HAP-1 (cell line): ENCODE measurements around the gene NXPH4.

Experiments
- DNase-seq, 2 experiments: peaks; one replicate each; pipeline ENCODE4 v3.0.0-alpha.2; 2016 to 2020; ENCODE audit warnings: low spot score in 2 of 2
- H3K27me3 ChIP-seq: fragments of 250-450 bp; sonication (Bioruptor Pico); 2 replicates; pipeline ENCODE4 v1.5.1; 2020; ENCODE audit warnings: low read depth, mild to moderate bottlenecking, moderate library complexity
- H3K36me3 ChIP-seq: fragments of 250-450 bp; sonication (Bioruptor Pico); replicated peaks from 2 replicates; pipeline ENCODE4 v1.5.1; 2020; ENCODE audit warnings: mild to moderate bottlenecking
- H3K4me1 ChIP-seq: fragments of 250-450 bp; sonication (Bioruptor Pico); 2 replicates; pipeline ENCODE4 v1.5.1; 2020; ENCODE audit warnings: mild to moderate bottlenecking
- H3K4me3 ChIP-seq: fragments of 250-450 bp; sonication (Bioruptor Pico); 2 replicates; pipeline ENCODE4 v1.5.1; 2020; ENCODE audit warnings: mild to moderate bottlenecking, moderate library complexity
- H3K9me3 ChIP-seq: fragments of 250-450 bp; sonication (Bioruptor Pico); 2 replicates; pipeline ENCODE4 v1.5.1; 2020; ENCODE audit warnings: mild to moderate bottlenecking, moderate library complexity
- in situ Hi-C: fragments of 300-500 bp; cut with MboI; formaldehyde crosslinking; loops from 3 replicates; pipeline ENCODE4 v1.14.3; 2020; ENCODE audit warnings: low sequenced_read_pairs, inconsistent platforms, mixed read lengths

Gene NXPH4

GRCh38 chr12:57190037-57190436 lies 26.6 kb upstream of the NXPH4 start:
- in situ Hi-C loops: no loop called here
- Histone ChIP-seq H3K36me3 (peaks cover 6% of the 10 kb centered on the region), H3K9me3 (no peaks in the 10 kb centered on the region), H3K4me1 (no peaks in the 10 kb centered on the region), H3K4me3 (no peak overlapping the region), H3K27me3 (no peaks in the 10 kb centered on the region)
- no peak for DNase-seq

- no peaks in the 10 kb centered on the region for H3K27me3 ChIP-seq
- no peak for DNase-seq
- in situ Hi-C loops: no loop called here
- peaks cover 6% of the 10 kb centered on the region for H3K36me3 ChIP-seq
- no peaks in the 10 kb centered on the region for H3K4me1 ChIP-seq
- H3K9me3 ChIP-seq: no peaks in the 10 kb centered on the region
- H3K4me3 ChIP-seq: no peak overlapping the region
Measured at GRCh38 chr12:57190821-57191220, 25.8 kb upstream of the NXPH4 start.

- Histone ChIP-seq H3K4me1 (no peaks in the 10 kb centered on the region), H3K4me3 (no peak overlapping the region), H3K27me3 (no peaks in the 10 kb centered on the region), H3K36me3 (peaks cover 4% of the 10 kb centered on the region), H3K9me3 (no peaks in the 10 kb centered on the region)
- in situ Hi-C loops: no loop called here
- DNase-seq: no peak
Measured at GRCh38 chr12:57191410-57191809, 25.2 kb upstream of the NXPH4 start.

GRCh38 chr12:57192920-57193319 lies 23.7 kb upstream of the NXPH4 start:
- in situ Hi-C loops: no loop called here
- Histone ChIP-seq H3K9me3 (no peaks in the 10 kb centered on the region), H3K36me3 (no peaks in the 10 kb centered on the region; the same call in none of the 2 replicates), H3K4me1 (no peaks in the 10 kb centered on the region), H3K27me3 (no peaks in the 10 kb centered on the region), H3K4me3 (no peak overlapping the region)
- DNase-seq: no peak

- no peak for DNase-seq
- Histone ChIP-seq H3K4me1 (no peaks in the 10 kb centered on the region), H3K4me3 (no peak overlapping the region), H3K27me3 (no peaks in the 10 kb centered on the region), H3K36me3 (peaks cover 4% of the 10 kb centered on the region), H3K9me3 (no peaks in the 10 kb centered on the region)
- in situ Hi-C loops: no loop called here
Measured at GRCh38 chr12:57193706-57194245, 22.8 kb upstream of the NXPH4 start.

GRCh38 chr12:57194253-57194652 lies 22.3 kb upstream of the NXPH4 start:
- peaks cover 4% of the 10 kb centered on the region for H3K36me3 ChIP-seq
- in situ Hi-C loops: no loop called here
- no peaks in the 10 kb centered on the region for H3K9me3 ChIP-seq

GRCh38 chr12:57195186-57195585 lies 21.4 kb upstream of the NXPH4 start:
- Histone ChIP-seq H3K4me3 (no peak overlapping the region), H3K4me1 (no peaks in the 10 kb centered on the region), H3K36me3 (peaks cover 4% of the 10 kb centered on the region), H3K27me3 (no peaks in the 10 kb centered on the region), H3K9me3 (no peaks in the 10 kb centered on the region)
- DNase-seq: no peak
- in situ Hi-C loops: no loop called here

More at GRCh38 chr12:57194253-57194652, 22.3 kb upstream of the NXPH4 start:
- no peak for DNase-seq
- no peak overlapping the region for H3K4me3 ChIP-seq
- H3K27me3 ChIP-seq: no peaks in the 10 kb centered on the region
- H3K4me1 ChIP-seq: no peaks in the 10 kb centered on the region

GRCh38 chr12:57195611-57196371 lies 20.8 kb upstream of the NXPH4 start:
- Histone ChIP-seq H3K4me1 (no peaks in the 10 kb centered on the region), H3K36me3 (peaks cover 4% of the 10 kb centered on the region)
- in situ Hi-C loops: no loop called here

GRCh38 chr12:57196439-57196838 lies 20.2 kb upstream of the NXPH4 start:
- in situ Hi-C loops: no loop called here
- peaks cover 4% of the 10 kb centered on the region for H3K36me3 ChIP-seq
- no peak overlapping the region for H3K4me3 ChIP-seq

More at GRCh38 chr12:57195611-57196371, 20.8 kb upstream of the NXPH4 start:
- DNase-seq: no peak
- Histone ChIP-seq H3K4me3 (no peak overlapping the region), H3K27me3 (no peaks in the 10 kb centered on the region), H3K9me3 (no peaks in the 10 kb centered on the region)

GRCh38 chr12:57196956-57197355 lies 19.6 kb upstream of the NXPH4 start:
- in situ Hi-C loops: no loop called here
- Histone ChIP-seq H3K27me3 (no peaks in the 10 kb centered on the region), H3K36me3 (peaks cover 4% of the 10 kb centered on the region)

More at GRCh38 chr12:57196439-57196838, 20.2 kb upstream of the NXPH4 start:
- Histone ChIP-seq H3K4me1 (no peaks in the 10 kb centered on the region), H3K27me3 (no peaks in the 10 kb centered on the region), H3K9me3 (no peaks in the 10 kb centered on the region)
- DNase-seq: no peak

GRCh38 chr12:57198329-57198728 lies 18.3 kb upstream of the NXPH4 start:
- Histone ChIP-seq H3K4me3 (no peak overlapping the region), H3K36me3 (peaks cover 4% of the 10 kb centered on the region), H3K27me3 (no peaks in the 10 kb centered on the region), H3K4me1 (no peaks in the 10 kb centered on the region), H3K9me3 (no peaks in the 10 kb centered on the region)
- in situ Hi-C loops: no loop called here
- DNase-seq: no peak

More at GRCh38 chr12:57196956-57197355, 19.6 kb upstream of the NXPH4 start:
- H3K4me3 ChIP-seq: no peak overlapping the region
- no peaks in the 10 kb centered on the region for H3K4me1 ChIP-seq
- H3K9me3 ChIP-seq: no peaks in the 10 kb centered on the region
- DNase-seq: no peak

GRCh38 chr12:57199191-57199590 lies 17.4 kb upstream of the NXPH4 start:
- no peaks in the 10 kb centered on the region for H3K4me1 ChIP-seq
- no peaks in the 10 kb centered on the region for H3K9me3 ChIP-seq
- in situ Hi-C loops: no loop called here
- no peak overlapping the region for H3K4me3 ChIP-seq
- peaks cover 4% of the 10 kb centered on the region for H3K36me3 ChIP-seq
- H3K27me3 ChIP-seq: no peaks in the 10 kb centered on the region
- no peak for DNase-seq

GRCh38 chr12:57200497-57200896 lies 16.1 kb upstream of the NXPH4 start:
- Histone ChIP-seq H3K9me3 (no peaks in the 10 kb centered on the region), H3K27me3 (no peaks in the 10 kb centered on the region), H3K4me3 (no peak overlapping the region), H3K36me3 (peaks cover 4% of the 10 kb centered on the region), H3K4me1 (no peaks in the 10 kb centered on the region)
- DNase-seq: no peak
- in situ Hi-C loops: no loop called here

- no peak for DNase-seq
- Histone ChIP-seq H3K27me3 (no peaks in the 10 kb centered on the region), H3K36me3 (peaks cover 4% of the 10 kb centered on the region), H3K4me1 (no peaks in the 10 kb centered on the region), H3K4me3 (no peak overlapping the region), H3K9me3 (no peaks in the 10 kb centered on the region)
- in situ Hi-C loops: no loop called here
Measured at GRCh38 chr12:57201219-57201618, 15.4 kb upstream of the NXPH4 start.
